ENCODE results near the gene WWTR1.

WWTR1 gene

GRCh38 chr3:149596134-149596770, 61.6 kb downstream of the WWTR1 start:
- in situ Hi-C loops (cut with MboI; ENCODE audit: low sequenced_read_pairs): no loop called here

GRCh38 chr3:149593418-149594160, 64.2 kb downstream of the WWTR1 start:
- in situ Hi-C loops (cut with MboI; ENCODE audit: low sequenced_read_pairs): no loop called here

- in situ Hi-C loops (cut with MboI; ENCODE audit: low sequenced_read_pairs): no loop called here
Measured at GRCh38 chr3:149592758-149593240, 65.0 kb downstream of the WWTR1 start.

DNA sequence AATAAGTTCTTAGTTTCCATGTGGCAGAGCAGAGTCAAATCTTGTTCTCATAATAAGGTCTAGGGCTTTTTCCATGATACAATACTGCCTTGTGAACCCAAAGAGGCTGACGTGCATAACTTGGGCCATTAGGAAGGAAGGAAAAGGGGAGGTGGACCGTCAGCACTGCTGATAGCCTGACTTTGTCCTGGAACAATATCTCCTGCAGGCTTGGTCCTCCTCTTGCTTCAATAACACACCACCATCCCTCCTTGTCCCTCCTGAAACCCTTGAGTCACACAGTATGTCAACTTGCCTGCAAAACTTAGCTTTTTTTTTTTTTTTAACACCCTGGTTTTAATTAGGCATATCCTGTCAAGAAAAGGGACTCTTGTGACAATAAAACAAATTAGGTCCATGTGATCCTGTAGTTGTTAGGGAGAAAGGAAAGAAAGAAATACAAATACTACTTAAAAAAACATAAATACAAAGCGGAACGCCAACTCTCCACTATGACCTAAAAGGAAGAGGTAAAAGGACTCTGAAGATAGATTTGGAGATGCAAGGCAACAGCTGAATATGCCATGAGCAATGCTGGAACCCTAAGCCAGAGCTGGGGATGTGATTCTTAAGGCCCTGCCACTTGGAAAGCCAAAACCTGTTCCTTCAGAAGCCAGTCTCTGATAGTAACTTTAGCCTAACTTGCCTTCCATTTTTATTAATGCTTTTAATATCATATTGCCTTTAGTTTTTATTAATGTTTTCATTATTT, 67.0 kb downstream of the WWTR1 start:
- in situ Hi-C loops (cut with MboI; ENCODE audit: low sequenced_read_pairs): no loop called here

DNA sequence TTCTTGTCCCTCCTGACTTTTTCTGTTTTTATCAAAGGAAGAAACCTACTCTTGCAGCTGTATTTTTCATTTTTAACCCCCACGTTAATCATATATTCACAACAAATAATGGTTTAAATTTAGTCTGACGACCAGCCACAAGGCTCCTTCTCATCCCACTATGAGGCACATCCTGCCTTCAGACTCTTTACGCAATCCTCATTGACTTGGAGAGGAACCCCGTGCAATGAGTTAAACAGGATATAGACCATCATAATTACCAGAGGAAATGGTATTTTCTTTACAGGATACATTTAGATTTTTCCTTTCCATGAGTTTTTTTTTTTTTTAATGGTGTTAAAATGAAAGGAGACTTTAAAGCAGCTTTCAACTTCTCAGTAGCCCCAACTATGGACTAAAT, 68.5 kb downstream of the WWTR1 start:
- in situ Hi-C loops (cut with MboI; ENCODE audit: low sequenced_read_pairs): no loop called here

- in situ Hi-C loops (cut with MboI; ENCODE audit: low sequenced_read_pairs): no loop called here
Measured at GRCh38 chr3:149588909-149589308, 68.9 kb downstream of the WWTR1 start.

- in situ Hi-C loops (cut with MboI; ENCODE audit: low sequenced_read_pairs): no loop called here
Measured at GRCh38 chr3:149587383-149587782, 70.4 kb downstream of the WWTR1 start.

- in situ Hi-C loops (cut with MboI; ENCODE audit: low sequenced_read_pairs): no loop called here
Measured at GRCh38 chr3:149586871-149587270, 71.0 kb downstream of the WWTR1 start.

GRCh38 chr3:149585401-149585726, 72.5 kb downstream of the WWTR1 start:
- in situ Hi-C loops (cut with MboI; ENCODE audit: low sequenced_read_pairs): no loop called here

DNA sequence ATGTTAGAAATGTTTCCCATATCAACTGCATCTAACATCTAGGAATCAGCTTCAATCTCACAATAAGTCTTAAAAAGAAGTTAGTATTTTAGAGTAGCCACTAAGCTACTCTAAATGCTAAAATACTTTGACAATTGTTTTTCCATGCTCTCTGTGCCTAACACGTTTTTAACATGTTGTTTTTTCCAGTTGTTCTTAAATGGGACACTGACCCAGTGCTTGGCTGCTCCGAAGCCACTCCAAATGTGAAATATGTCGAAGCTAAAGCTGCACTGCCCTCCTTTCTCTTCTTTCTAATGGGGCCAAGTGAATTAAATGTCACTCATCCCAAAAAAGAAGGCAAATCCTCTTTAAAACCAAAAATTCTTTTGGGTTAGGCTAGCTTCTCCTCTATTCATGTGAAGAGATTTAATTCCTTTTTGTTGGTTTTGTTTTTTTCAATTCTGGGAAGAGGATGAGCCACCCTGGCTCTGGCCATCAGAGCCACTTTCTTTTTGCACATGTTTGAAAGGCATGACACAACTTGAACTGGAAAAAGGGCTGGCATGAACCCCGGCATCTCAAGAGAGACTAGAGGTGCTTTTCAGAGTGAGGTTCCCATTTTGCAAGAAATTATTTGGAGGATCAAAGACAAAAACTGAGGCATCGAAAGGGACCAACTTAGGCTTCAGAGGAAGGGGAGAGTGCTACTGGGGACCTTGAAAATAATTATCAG, 73.7 kb downstream of the WWTR1 start:
- in situ Hi-C loops (cut with MboI; ENCODE audit: low sequenced_read_pairs): no loop called here

- in situ Hi-C loops (cut with MboI; ENCODE audit: low sequenced_read_pairs): no loop called here
Measured at GRCh38 chr3:149582395-149582794, 75.4 kb downstream of the WWTR1 start.

DNA sequence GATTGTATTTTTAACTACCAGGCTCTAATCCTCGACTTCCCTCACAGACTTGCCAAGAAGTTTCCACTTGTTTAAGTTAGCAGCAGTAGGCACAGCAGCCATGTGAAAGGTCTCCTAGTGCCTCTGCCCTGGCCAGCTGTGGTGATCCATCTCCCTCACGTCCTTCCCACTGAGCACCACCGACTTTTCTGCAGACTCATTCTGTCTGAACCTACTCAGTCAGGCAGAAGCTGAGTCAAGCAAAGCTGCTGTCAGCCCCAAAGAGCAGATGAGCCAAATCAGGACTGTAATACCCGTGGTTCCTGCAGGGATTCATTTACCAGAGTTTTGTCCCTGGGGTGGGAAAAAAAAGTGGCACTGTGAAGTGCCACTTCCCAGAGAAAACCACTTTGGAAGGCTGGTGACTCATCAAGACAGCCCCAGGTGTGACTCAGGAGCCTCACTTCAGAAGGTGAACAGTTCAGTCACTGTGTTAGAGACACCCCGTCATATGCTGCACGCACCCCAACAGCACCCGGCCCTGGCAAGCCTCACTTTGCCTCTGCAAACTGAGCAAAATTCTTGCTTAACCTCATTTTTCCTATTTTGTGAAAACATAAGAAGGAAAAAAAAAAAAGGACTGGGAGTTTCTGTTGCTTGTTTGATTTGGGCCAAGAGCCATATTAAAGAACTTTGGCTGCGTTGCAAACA, 76.0 kb downstream of the WWTR1 start:
- in situ Hi-C loops (cut with MboI; ENCODE audit: low sequenced_read_pairs): no loop called here

- in situ Hi-C loops (cut with MboI; ENCODE audit: low sequenced_read_pairs): no loop called here
Measured at GRCh38 chr3:149581248-149581647, 76.6 kb downstream of the WWTR1 start.

- in situ Hi-C loops (cut with MboI; ENCODE audit: low sequenced_read_pairs): no loop called here
Measured at GRCh38 chr3:149579838-149580542, 77.8 kb downstream of the WWTR1 start.

DNA sequence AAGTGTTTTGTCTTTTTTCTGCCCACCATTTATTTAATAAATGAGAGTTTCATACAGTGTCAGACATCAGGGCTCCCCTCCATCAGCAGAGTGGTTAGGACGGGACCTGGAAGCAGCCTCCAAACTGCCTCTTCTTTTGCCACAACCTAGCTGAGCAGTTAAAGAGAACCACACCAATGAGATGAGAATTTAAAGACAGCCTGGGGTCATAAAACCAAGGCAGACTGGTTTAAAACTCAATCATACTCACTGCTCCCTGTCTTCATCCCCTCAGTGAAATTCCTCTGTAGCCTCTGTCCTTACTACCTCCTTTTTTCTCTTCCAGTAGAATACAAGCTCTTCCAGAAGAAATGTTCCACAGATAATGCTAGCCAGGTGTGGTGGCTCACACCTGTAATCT, 78.7 kb downstream of the WWTR1 start:
- in situ Hi-C loops (cut with MboI; ENCODE audit: low sequenced_read_pairs): no loop called here

GRCh38 chr3:149577801-149578200, 80.0 kb downstream of the WWTR1 start:
- in situ Hi-C loops (cut with MboI; ENCODE audit: low sequenced_read_pairs): no loop called here

DNA sequence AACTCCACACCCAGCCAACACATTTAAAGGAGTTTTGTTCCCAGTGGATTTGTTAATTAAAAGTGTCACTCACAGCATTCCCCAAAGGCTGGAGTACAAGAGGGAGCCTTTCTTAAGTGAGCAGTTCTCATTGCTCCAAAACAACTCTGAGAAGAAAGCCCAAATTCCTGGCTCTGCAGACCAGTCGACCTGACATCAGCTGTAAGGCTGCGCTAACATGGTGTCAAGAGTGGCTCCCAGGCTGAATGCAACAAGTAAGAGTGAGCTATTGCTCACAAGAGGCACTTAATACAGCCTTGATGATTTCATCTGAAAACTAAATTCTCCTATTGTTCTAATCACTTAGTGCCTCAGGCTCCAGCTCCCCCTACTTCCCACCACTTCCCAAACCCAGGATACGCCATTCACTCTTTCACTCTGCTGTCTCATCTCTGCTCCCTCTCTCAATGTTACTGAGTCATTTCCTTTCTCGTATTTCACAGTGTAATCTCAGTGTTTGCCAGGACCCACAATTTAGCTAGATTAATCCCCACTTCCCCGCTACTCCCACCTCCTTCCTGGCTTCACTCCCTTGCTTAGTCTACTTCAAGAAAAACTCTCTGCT, 81.8 kb downstream of the WWTR1 start:
- in situ Hi-C loops (cut with MboI; ENCODE audit: low sequenced_read_pairs): no loop called here

DNA sequence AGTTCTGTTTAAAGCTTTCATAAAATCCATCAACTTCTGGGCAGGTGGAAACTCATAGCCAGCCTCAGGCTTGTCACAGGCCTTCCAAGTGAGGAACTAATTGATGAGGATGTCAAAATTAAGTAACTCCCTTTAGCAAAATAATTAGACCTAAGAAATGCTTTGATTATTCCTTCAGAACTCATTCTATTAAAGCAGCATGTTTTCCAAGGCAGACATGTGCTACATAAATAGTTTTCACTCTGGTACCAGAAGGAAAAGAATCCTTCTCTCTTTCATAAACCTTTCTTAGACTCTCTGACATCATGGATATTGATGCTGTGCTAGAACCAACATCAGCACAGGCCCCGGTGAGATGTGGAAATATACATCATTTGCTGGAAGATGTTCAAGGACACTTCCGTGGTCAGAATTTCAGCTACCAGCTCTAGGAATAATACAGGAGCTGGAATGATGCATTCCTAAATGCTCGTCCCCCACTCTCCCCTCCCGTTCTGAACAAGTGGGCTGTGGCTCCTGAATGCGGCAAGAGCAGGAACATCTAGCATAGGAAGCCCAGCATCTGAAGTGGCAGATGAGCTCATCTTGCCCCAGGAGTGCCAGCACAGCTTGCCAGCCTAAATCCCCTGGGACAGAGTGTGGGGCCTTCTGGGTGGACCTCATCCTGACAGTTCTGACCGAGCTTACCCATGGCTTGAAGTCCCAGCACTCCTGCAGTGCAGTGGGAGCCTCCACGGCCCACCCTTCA, 82.4 kb downstream of the WWTR1 start:
- in situ Hi-C loops (cut with MboI; ENCODE audit: low sequenced_read_pairs): no loop called here

- in situ Hi-C loops (cut with MboI; ENCODE audit: low sequenced_read_pairs): no loop called here
Measured at GRCh38 chr3:149572796-149573414, 84.9 kb downstream of the WWTR1 start.
